GM21786 (cell line): Measurements from ENCODE around the gene CTBP2.

Source experiments
- ATAC-seq: cut with Tn5 transposase; IDR thresholded peaks from one replicate; pipeline ENCODE4 v1.9.1; 2021; ENCODE audit not compliant: unreplicated experiment

Gene CTBP2

GRCh38 chr10:125111118-125111727, 49.1 kb downstream of the CTBP2 start:
- no peak for ATAC-seq

GRCh38 chr10:125107965-125108580, 52.3 kb downstream of the CTBP2 start:
- no peak for ATAC-seq

- ATAC-seq, result no peak
Measured at GRCh38 chr10:125107166-125107949, 53.0 kb downstream of the CTBP2 start.

- ATAC-seq, result no peak
Measured at GRCh38 chr10:125106586-125106985, 53.8 kb downstream of the CTBP2 start.

GRCh38 chr10:125105706-125106255, 54.6 kb downstream of the CTBP2 start:
- ATAC-seq, result no peak

GRCh38 chr10:125105155-125105554, 55.2 kb downstream of the CTBP2 start:
- no peak for ATAC-seq

GRCh38 chr10:125104559-125104958, 55.8 kb downstream of the CTBP2 start:
- no peak for ATAC-seq

- ATAC-seq, result no peak
Measured at GRCh38 chr10:125103924-125104323, 56.4 kb downstream of the CTBP2 start.

- ATAC-seq, result no peak
Measured at GRCh38 chr10:125103466-125103865, 56.9 kb downstream of the CTBP2 start.

- no peak for ATAC-seq
Measured at GRCh38 chr10:125102821-125103220, 57.5 kb downstream of the CTBP2 start.

- no peak for ATAC-seq
Measured at GRCh38 chr10:125102246-125102645, 58.1 kb downstream of the CTBP2 start.

GRCh38 chr10:125101581-125101980, 58.8 kb downstream of the CTBP2 start:
- ATAC-seq, result no peak

GRCh38 chr10:125101049-125101448, 59.3 kb downstream of the CTBP2 start:
- no peak for ATAC-seq

- ATAC-seq, result no peak
Measured at GRCh38 chr10:125097409-125098070, 62.8 kb downstream of the CTBP2 start.

- no peak for ATAC-seq
Measured at GRCh38 chr10:125096975-125097374, 63.4 kb downstream of the CTBP2 start.

GRCh38 chr10:125096371-125096770, 64.0 kb downstream of the CTBP2 start:
- no peak for ATAC-seq

GRCh38 chr10:125095776-125096175, 64.6 kb downstream of the CTBP2 start:
- ATAC-seq, result no peak

GRCh38 chr10:125095228-125095627, 65.1 kb downstream of the CTBP2 start:
- ATAC-seq, result no peak

- no peak for ATAC-seq
Measured at GRCh38 chr10:125094806-125095205, 65.6 kb downstream of the CTBP2 start.

GRCh38 chr10:125093974-125094705, 66.2 kb downstream of the CTBP2 start:
- no peak for ATAC-seq
